Peyer's patch (tissue), 4 donors: ENCODE results near the gene C3orf52.

Experiments used
- POLR2A ChIP-seq, 2 donors: fragments of 450-650 bp; IDR thresholded peaks; one replicate each; pipeline ENCODE4 v1.5.1; 2017; ENCODE audit warnings: antibody characterized with exemption in 2 of 2, mild to moderate bottlenecking in 2 of 2, moderate library complexity in 2 of 2
- TF ChIP-seq, protein P1 (sequence below), 6 experiments: fragments of 450-650 bp in 4 of 6; fragments of 200-600 bp in 2 of 6; sonication (generic) in 1 of 6; IDR thresholded peaks; one replicate each; pipeline ENCODE4 v1.5.1; 2017 to 2019; ENCODE audit warnings: antibody characterized with exemption in 6 of 6, mild to moderate bottlenecking in 3 of 6, moderate library complexity in 1 of 6

- TF ChIP-seq, protein P1, sequence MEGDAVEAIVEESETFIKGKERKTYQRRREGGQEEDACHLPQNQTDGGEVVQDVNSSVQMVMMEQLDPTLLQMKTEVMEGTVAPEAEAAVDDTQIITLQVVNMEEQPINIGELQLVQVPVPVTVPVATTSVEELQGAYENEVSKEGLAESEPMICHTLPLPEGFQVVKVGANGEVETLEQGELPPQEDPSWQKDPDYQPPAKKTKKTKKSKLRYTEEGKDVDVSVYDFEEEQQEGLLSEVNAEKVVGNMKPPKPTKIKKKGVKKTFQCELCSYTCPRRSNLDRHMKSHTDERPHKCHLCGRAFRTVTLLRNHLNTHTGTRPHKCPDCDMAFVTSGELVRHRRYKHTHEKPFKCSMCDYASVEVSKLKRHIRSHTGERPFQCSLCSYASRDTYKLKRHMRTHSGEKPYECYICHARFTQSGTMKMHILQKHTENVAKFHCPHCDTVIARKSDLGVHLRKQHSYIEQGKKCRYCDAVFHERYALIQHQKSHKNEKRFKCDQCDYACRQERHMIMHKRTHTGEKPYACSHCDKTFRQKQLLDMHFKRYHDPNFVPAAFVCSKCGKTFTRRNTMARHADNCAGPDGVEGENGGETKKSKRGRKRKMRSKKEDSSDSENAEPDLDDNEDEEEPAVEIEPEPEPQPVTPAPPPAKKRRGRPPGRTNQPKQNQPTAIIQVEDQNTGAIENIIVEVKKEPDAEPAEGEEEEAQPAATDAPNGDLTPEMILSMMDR (IDR thresholded peaks at IDR 0.05), result no peak
- TF ChIP-seq POLR2A (IDR thresholded peaks at IDR 0.05), result no peak
These were observed 10.0 kb downstream of the C3orf52 start for GRCh38 chr3:112096176-112096575.
